Germinal center (tissue), 1 donor: Measurements from ENCODE around the gene MEGF11.

Experiments
- DNase-seq: peaks from one replicate; pipeline ENCODE4 v3.0.0; 2012; ENCODE audit warnings: mixed read lengths, low spot score

MEGF11 gene

GRCh38 chr15:66089509-66089908 is 164.0 kb downstream of the MEGF11 start:
- DNase-seq = no peak

GRCh38 chr15:66089049-66089448 is 164.5 kb downstream of the MEGF11 start:
- DNase-seq = no peak

- no peak for DNase-seq
Observed at GRCh38 chr15:66085128-66085527, 168.4 kb downstream of the MEGF11 start.

- no peak for DNase-seq
Observed at GRCh38 chr15:66084704-66085103, 168.8 kb downstream of the MEGF11 start.

GRCh38 chr15:66080717-66081398 is 172.7 kb downstream of the MEGF11 start:
- no peak for DNase-seq

- DNase-seq = no peak
Observed at GRCh38 chr15:66078929-66079275, 174.6 kb downstream of the MEGF11 start.

- DNase-seq = no peak
Observed at GRCh38 chr15:66078196-66078928, 175.2 kb downstream of the MEGF11 start.

GRCh38 chr15:66077320-66077663 is 176.3 kb downstream of the MEGF11 start:
- DNase-seq = no peak

- DNase-seq = no peak
Observed at GRCh38 chr15:66076591-66077319, 176.8 kb downstream of the MEGF11 start.

GRCh38 chr15:66075947-66076346 is 177.6 kb downstream of the MEGF11 start:
- no peak for DNase-seq

GRCh38 chr15:66072616-66073361 is 180.8 kb downstream of the MEGF11 start:
- no peak for DNase-seq

GRCh38 chr15:66071921-66072295 is 181.6 kb downstream of the MEGF11 start:
- no peak for DNase-seq

- DNase-seq = no peak
Observed at GRCh38 chr15:66071160-66071920, 182.2 kb downstream of the MEGF11 start.

- DNase-seq = no peak
Observed at GRCh38 chr15:66070220-66070934, 183.2 kb downstream of the MEGF11 start.

- DNase-seq = no peak
Observed at GRCh38 chr15:66069751-66070150, 183.8 kb downstream of the MEGF11 start.

GRCh38 chr15:66068801-66069200 is 184.7 kb downstream of the MEGF11 start:
- DNase-seq = no peak

- DNase-seq = no peak
Observed at GRCh38 chr15:66067687-66068086, 185.9 kb downstream of the MEGF11 start.

- DNase-seq = no peak
Observed at GRCh38 chr15:66066481-66066880, 187.1 kb downstream of the MEGF11 start.

- DNase-seq = no peak
Observed at GRCh38 chr15:66066005-66066404, 187.5 kb downstream of the MEGF11 start.

- no peak for DNase-seq
Observed at GRCh38 chr15:66065325-66065724, 188.2 kb downstream of the MEGF11 start.

GRCh38 chr15:66063147-66063546 is 190.4 kb downstream of the MEGF11 start:
- DNase-seq = no peak
